Stimulated activated CD4-positive, alpha-beta T cell treated with anti-CD3 and anti-CD28 coated beads, TNF-alpha, amount 100 ng/mL, for 24 hours (primary cell): ENCODE results near the gene PDXP.
A peak's percentile ranks its signal among the peaks of the same experiment; 100 is the strongest.
"Not testable (repeated sequence)": the region's sequence is repeated elsewhere in the genome, so short reads cannot be mapped to it uniquely, and the experiment has no call there.

Experiments
- DNase-seq, 3 experiments: peaks; one replicate each; pipeline ENCODE4 v3.0.0-alpha.2; 2020; ENCODE audit warnings: low read depth in 3 of 3

PDXP gene

GRCh38 chr22:37674951-37675929 lies 16.7 kb downstream of the PDXP start, which contains the start of gene LGALS1:
Gene LGALS1, plus strand, starts transcription at chr22:37675636. Its CDS starts 67 bp downstream, at chr22:37675703.
- peak in 1 of 3 experiments; percentile 69 for DNase-seq

- no peak for DNase-seq
Measured at GRCh38 chr22:37675930-37676735, 17.6 kb downstream of the PDXP start.

- peak; percentile 87 to 92 (median 88) for DNase-seq
Measured at GRCh38 chr22:37676736-37677492, 18.4 kb downstream of the PDXP start.

- DNase-seq: no peak
Measured at GRCh38 chr22:37677493-37677974, 19.0 kb downstream of the PDXP start.

- no peak for DNase-seq
Measured at GRCh38 chr22:37678372-37678771, 19.8 kb downstream of the PDXP start.

- DNase-seq: no peak
Measured at GRCh38 chr22:37679670-37680069, 21.1 kb downstream of the PDXP start.

GRCh38 chr22:37680191-37680851 lies 21.8 kb downstream of the PDXP start:
- no peak for DNase-seq

- no peak for DNase-seq
Measured at GRCh38 chr22:37681001-37681424, 22.5 kb downstream of the PDXP start.

- DNase-seq: peak; percentile 52 to 77 (median 54)
Measured at GRCh38 chr22:37681556-37682049, 23.1 kb downstream of the PDXP start.

GRCh38 chr22:37684803-37685615 lies 26.5 kb downstream of the PDXP start:
- no peak for DNase-seq

- DNase-seq: peak; percentile 62 to 76 (median 63)
Measured at GRCh38 chr22:37686002-37686982, 27.8 kb downstream of the PDXP start, which contains the start of gene NOL12. Gene NOL12, plus strand, starts transcription at chr22:37686343. Its CDS starts 50 bp downstream, at chr22:37686393.

- no peak for DNase-seq
Measured at GRCh38 chr22:37690407-37690806, 31.9 kb downstream of the PDXP start.

- no peak for DNase-seq
Measured at GRCh38 chr22:37690901-37691504, 32.5 kb downstream of the PDXP start.

GRCh38 chr22:37692627-37693285 lies 34.2 kb downstream of the PDXP start:
- DNase-seq: no peak

- not testable (repeated sequence) for DNase-seq
Measured at GRCh38 chr22:37694131-37694530, 35.6 kb downstream of the PDXP start.

- DNase-seq: not testable (repeated sequence)
Measured at GRCh38 chr22:37696260-37696656, 37.7 kb downstream of the PDXP start.
